Fibroblast of skin of right quadriceps (primary cell): ENCODE results near the gene VANGL2.

Source experiments
- DNase-seq: peaks from one replicate; pipeline ENCODE4 v3.0.0-alpha.2; 2013

The VANGL2 gene

DNA sequence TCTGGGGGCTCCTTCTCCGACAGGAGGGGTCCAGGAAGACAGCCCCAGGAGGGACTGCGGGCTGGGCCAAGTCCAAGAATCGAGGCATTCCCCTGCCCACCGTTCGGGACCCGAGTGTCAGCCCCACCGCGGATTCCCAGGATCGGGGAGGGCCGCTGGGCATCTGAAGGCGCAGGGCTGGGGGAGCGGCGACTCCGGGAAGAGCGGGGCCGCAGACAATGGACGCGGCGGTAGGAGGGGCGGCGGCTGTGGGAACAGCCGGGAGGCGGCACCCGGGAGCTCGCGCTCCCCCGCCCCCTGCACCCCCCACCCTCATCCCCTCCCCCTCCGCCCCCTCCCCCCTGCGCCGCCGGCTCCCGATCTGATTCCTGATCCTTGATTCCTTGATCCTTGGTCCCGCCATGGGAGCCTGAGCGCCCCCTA is at the start of gene VANGL2:
TSS of gene VANGL2 (plus strand) at position 342 of the 423 bp plus-strand sequence. CDS start 15,274 bp downstream, outside the sequence.
- peak; percentile 81 for DNase-seq

DNA sequence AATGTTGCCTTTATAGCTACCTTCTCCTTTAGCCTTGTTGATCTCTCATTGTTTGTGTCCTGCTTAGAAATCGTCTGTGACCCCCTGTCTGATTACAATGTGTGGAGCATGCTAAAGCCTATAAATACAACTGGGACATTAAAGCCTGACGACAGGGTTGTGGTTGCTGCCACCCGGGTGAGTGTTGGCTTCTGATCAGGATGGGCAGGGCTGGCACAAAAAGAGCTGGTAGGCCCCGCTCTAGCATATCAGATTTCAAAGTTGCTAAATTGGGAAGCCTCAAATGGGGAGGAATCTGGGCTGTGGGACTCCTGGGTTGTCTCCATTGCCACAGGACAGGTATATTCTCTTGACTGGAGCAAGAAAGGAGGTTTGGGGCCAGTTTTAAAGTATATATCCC is 48.7 kb upstream of the VANGL2 start:
- DNase-seq: no peak

DNA sequence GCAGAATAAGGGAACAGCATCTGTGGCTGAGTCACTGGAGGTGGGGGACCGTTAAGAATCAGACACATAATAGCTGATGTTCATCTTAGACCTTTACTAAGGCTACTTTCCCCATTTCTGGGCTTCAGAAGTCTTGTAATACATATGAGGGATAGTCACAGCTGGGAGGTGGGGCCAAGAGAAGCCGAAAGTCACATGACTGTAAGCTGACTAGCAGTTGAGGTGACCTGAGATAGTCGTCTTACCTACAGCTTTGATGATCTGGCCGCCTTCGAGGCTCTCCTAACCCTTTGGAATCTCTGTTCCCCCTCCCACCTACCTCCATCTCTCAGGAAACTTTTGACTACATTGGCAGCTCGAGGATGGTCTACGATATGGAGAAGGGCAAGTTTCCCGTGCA is 47.8 kb upstream of the VANGL2 start:
- DNase-seq: no peak

DNA sequence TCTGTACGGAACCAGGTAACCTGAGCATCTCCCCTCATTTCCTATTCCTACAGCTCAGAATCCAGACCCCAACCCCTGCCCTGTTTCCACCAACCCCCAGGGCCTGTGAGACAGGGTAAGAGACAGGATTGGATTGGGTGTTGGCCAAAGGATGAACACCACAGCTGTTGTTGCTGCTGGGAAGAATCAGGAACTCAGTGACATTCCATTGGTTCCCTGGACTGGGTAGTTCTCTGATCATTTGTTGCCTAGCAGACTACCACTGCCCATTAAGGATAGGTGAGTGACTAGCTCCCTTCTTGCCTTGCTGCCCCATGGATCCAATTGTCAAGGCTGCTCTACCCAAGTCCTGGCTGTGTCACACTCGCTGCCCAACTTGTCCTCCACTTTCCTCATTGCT is 47.1 kb upstream of the VANGL2 start:
- no peak for DNase-seq

DNA sequence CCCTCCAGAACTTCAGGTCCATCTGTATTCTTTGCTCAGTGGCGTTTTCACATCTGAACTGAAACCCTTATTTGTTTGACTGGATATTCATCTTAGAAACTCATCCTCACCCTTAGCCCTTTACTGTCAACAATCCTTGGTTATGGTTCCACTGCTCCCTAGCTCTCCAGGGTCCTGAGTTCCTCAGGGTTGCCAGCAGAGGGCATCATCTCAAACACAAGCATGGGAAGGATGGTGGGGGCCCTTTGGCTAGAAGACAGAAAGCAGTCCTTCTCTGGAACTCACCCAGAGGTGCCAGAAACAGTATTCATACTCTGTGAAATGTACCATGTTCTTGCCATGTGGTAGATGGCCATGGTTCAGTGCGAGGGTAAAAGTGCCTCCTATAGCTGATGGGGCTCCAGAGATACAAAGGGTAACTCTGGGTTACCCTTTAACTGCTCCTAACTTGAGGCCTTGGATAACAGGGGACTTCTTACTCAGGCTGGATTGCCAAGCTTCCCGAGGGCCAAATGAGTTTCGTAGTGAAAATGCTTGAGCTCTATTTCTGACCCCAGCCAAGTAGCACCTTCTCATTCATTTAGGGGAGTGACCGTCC is 45.9 kb upstream of the VANGL2 start:
- peak; percentile 24 for DNase-seq

DNA sequence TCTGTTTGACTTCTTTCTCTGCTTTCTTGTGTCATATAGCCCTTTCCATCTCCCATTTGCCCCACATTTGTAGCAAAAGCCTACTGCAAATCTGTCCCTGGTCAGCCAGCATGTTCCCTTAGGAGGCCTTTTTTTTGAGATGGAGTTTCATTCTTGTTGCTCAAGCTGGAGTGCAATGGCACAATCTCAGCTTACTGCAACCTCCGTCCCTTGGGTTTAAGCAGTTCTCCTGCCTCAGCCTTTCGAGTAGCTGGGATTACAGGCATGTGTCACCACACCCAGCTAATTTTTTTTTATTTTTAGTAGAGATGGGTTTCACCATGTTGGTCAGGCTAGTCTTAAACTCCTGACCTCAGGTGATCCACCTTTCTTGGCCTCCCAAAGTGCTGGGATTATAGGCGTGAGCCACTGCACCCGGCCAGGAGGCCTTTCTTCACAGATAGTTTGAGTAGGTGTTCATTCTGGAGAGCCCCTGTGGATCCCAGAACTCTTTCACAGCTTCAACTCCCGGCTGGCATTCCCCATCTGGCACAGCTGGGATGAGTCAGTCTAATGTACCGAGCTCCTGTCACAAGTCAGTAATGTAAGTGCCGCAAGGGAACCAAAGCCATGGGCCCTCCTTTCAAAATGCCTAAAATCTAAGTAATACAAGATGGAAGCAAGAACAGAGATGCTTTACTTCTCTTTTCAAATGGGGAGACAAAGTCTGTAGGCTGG is 42.9 kb upstream of the VANGL2 start:
- DNase-seq: no peak

DNA sequence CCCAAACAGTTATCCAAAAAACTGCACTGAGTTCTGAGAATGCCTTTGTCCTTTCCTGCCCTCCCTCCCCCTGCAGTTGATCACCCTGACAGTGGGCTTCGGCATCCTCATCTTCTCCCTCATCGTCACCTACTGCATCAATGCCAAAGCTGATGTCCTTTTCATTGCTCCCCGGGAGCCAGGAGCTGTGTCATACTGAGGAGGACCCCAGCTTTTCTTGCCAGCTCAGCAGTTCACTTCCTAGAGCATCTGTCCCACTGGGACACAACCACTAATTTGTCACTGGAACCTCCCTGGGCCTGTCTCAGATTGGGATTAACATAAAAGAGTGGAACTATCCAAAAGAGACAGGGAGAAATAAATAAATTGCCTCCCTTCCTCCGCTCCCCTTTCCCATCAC is 42.3 kb upstream of the VANGL2 start:
- DNase-seq: no peak

DNA sequence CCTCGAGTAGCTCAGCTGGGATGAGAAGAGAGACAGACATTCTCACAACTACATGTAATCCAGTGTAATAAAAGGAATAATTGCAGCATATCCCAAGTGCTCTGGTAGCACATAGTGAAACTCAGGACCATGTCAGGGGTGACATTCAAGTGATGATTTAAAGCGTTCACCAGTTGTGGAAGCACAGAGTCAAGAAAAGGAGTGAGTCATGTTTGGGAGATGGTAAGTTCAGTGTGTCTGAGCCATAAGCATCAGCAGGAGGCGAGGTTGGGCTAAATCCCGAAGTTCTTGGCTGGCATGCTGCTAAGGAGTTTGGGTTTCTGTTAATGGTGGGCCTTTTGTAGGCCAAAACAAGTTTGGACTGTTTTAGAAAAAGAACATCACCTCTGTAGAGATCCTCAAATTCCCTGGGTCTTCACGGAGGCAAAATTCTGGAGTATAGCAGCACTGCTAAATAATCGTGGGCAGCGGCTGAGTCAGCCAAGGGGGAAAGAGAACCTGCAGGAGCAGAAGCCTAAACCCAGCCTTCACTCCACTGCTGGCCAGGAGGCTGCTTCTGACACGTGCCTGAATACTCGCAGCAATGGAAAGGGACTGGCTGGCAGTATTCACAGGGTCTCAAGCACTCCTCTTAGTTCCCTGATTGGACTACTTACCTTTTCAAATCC is 40.7 kb upstream of the VANGL2 start:
- DNase-seq: peak; percentile 22

DNA sequence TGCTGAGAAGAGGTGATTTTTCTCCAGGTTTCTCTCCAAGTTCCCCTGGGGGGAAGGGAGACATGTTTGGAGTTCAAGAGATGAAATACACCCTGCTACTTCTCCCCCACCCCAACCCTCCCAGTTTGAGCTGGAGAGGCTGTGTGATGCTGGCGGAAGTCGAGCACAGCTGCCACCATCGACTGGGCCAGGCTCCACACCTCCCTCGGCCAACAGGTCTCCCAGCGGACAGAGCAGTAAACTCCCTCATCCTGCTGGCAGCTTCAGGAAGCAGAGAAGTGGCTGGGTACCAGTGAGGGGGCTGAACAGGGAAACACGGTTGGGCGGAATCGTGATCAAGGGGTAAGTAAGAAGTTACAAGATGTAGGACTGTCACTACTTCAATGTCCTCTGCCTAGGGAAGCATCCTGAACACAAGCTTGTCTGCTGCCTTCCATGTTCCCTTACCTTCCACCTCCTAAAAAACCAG is 40.1 kb upstream of the VANGL2 start:
- DNase-seq: no peak

DNA sequence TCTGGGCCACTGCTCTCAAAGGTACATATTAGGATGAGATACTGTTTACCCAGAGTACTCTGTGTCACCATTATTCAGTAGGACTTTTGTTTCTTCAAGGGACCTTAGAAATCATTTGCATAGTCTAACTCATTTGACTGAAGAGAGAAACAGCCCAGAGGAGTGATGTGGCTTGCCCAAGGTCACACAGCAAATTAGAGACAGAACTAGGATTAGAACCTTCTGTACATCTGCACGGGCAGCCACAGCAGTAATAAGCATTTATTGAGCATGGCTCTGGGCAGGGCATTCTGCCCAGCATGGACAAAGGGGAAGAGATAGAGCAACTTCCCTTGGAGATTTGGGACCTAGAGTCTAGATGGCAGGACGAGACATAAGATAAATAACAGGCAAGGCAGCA is 39.2 kb upstream of the VANGL2 start:
- DNase-seq: no peak

DNA sequence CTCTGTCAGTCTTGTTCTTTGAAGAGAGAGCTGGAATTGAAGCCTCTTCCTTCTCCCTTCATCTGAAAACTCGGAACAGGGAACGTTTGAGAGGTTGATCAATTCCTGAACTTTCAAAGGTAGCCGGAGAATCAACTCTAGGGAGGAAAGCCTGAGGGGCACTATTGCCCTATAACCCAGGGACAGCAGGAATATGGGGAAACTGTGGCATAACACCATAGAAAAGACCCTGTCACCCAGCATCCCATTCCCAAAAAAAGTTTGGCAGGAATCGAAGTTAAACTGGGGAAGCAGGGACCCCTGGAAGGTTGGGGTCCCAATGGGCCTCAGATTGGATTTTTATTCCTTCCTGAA is 38.6 kb upstream of the VANGL2 start:
- no peak for DNase-seq

DNA sequence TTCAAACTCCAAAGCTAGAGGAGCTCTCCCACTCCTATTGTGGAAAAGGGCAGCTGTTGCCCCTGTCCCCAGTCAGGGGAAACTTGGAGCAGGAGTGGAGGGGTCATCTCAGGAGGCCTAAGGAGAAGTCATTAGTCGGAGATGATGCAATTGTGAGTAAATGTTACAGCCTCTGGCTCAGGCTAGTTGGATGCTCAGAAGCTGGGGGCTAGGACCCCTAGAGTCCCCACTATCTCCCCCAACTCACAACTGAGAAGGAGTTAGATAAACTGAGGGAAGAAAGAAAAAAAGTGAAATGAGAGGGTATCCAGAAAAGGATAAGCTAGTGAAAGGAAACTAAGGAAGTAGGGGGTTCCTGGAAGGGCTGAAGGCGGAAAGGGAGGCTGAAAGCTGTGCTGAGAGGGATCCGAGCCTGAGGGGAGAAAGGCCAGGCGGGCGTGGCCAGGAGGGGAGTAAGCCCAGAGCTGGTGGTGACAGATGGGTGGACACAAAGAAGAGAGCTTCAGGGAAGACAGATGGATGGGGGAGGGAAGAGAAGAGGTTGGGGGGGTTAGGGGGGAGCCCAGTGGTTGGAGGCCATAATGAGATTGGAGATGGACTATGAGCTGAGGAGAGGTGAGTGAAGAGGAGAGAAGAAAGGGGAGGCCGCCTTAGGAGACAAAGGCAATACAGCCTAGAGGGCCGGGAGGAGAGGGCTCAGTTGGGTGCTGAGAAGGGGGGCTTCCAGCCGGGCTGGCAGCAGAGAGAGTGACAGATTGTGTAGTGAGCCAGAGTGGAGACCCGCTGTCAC is 38.0 kb upstream of the VANGL2 start:
- DNase-seq: peak; percentile 29

DNA sequence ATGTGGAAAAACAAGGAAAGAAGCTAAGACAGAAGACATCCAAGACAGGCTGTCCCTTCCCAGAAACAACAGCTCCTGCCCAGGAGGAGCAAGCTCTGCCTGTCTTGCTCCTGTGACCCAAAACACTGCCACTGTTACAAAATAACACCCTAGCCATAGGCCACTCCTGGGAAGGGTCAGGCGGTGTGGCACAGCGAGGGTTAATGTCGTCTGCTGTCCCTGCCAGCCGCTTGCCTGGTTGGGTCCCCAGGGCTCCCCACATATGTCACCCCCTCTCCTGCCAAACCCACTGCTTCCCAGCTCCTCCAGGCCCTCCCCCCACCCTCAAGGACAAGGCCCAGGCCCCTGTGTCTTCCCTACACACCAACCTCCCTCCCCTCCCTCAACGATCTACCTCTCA is 37.4 kb upstream of the VANGL2 start:
- no peak for DNase-seq

DNA sequence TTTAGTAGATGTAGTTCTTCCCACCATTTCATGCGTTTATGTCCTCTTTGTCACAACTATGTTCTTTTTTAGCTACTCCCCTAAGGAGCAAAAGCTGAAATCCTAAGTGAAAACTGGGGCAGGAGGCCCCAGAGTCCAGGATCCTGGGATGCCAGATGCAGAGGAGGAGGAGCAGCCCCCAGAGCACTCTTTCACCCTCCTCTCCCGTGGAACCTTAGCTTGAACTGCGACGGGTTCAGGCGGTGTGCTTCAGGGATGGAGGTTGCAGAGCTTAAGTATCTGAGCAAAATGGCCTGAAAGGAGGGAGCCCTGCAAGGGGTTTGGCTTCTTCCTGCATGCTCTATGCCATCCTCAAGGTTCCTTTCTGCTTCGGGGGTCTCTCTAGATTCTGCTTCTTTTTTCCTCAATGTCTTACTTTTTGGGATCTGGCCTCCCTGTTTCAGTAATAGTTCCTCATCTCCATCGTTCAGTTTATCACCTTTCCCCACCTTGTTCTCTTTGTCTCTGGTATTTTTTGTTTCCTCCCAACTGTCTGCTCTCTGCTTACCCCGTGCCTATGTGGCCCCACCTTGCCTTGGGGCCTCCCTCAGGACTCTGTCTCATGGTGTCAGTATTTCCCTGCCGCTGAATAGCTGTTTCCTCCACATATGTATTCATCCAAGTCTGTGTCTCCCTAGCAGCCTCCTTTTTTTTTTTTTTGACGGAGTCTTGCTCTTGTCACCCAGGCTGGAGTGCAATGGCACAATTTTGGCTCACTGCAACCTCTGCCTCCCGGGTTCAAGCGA is 36.2 kb upstream of the VANGL2 start:
- no peak for DNase-seq

DNA sequence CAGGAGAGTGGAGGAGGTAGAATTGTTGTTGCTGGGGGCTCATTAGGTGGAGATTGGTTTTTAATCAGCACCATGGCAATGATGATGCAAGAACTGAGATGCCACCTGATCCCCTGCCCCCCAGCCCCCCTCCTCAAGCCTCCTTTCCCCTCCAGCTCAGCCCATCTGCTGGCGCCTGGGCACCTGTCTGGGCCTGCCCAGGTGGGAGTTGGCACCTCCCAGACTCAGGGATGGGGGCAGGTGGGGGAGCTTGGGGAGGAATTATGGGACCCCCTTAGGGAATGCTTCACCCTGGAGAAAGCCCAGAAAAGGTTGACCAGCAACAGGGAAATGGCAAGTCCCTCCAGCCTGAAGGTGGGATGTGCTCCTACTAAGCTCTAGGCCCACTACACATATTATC is 35.0 kb upstream of the VANGL2 start:
- no peak for DNase-seq

DNA sequence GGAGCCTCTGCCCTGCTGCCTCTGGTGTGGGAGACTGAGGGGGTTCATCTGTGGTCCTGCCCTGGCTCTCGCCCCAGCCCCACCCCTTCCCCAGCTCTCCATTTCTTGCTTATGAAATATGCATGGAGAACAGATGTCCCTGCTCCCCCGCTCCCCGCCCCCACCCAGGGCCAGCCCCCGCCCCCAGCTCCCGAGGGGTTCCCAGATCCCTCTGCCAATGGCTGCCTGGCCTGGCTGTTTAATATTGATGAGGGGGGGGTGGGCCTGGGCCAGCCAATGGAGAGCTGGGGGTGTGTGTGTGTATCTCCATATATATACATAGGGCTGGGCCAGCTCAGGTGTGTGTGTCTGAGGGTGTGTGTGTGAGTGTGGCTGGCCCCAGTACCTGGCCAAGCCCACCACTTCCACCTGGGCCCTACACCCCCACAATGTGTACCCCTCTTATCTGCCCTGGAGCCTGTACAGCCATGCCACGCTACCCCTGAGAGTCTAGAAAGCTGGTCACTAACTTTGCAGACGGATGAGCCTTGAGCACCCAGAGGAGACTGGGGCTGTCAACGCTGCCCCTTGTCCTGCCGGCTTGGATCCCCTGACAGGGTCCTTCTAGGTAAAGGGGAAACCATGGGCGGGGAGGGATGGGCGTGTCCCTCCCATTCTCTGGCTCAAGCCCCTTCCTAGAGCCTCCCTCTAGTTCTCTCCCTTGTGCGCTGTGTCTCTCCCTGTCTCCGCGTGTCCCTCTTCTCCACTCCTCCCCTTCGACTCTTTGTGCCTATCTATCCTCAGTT is 33.4 kb upstream of the VANGL2 start, which contains the start of gene NHLH1:
TSS of gene NHLH1 (plus strand) at position 341 of the 785 bp plus-strand sequence. CDS start 3,661 bp downstream, outside the sequence.
- no peak for DNase-seq

DNA sequence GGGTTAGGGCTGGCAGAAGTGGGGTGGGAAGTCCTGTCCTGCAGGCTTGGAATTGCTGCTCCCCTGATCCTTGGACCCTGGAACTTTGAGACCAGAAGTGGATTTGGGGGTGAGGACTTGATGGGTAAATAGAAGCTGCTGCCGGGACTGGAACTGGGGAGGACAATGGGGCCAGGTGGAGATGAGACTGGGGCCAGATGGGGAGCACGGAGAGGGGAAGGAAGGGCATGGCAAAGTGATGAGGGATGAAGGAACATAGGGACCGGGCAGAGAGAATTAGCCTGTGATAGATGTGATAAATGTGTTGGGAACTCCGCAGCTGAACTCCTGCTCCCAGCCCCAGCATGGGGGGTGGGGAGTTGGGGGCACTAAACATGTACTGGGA is 32.9 kb upstream of the VANGL2 start:
- DNase-seq: no peak

DNA sequence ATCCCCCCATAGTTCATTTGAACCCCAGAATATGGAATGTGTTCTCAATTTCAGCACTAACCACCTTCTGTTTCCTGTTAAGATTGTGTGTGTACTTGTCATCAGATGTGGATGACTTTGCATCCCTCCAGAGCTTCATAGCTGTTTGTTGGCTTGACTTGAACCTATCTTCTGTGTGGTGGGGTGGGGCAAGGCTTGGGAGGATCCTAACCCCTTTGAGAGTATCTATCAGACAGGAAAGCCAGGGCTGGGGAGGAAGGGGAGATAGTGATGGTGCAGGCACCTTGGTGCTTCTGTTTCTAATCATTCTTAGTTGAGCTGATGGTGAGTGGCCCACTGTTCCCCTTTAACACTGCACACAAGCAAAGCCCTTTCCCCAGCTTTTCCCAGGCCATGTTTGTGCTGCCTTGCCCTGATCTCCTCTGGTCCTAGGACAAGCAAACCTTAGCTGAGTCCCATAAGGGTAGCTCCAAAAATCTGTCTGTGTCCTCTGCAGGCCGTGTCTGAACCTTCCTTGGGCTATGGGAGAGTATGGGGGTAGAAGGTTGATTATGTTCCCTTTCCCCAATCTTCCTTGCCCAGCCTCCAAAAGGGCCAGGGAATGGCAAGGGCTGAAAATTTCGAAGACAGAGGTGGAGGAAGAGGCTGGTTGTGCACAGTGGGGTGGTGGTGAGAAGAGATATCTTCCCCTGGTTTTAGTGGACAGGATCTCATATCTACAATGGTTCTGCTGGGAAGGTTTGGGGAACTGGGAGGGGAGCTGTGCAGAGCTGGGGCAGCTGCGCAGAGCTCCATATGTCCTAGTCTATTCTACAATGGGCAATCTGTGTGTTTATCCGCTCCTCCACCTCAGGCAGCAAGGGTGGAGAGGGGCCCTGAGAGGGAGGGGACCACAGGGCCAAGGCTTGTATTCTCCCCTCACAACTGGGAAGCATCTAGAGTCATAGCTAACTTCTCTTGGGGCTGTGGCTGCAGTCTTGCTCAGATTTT is 32.1 kb upstream of the VANGL2 start:
- DNase-seq: no peak

DNA sequence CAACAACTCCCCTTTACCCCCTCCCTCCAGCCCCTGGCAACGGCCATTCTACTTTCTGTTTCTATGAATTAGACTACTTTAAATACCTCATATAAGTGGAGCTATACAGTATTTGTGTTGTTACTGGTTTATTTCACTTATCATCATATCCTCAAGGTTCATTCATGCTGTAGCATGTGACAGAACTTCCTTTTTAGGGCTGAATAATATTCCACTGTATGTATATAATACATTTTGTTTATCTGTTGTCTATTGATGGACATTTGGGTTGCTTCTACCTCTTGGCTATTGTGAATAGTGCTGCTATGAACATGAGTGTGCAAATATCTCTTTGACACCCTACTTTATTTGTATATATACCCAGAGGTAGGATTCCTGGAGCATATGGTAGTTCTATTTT is 31.3 kb upstream of the VANGL2 start:
- DNase-seq: no peak
